Endothelial cell (in vitro differentiated cells): ENCODE data around the gene SYNGR3. TPM values are rescaled to one million over a fixed set of nuclear protein-coding genes. Genes with fewer than 3 reads are reported as not detected.

ENCODE experiments used
- DNase-seq: peaks from one replicate; pipeline ENCODE4 v3.0.0; 2021; ENCODE audit warnings: low spot score
- H3K27ac Mint-ChIP-seq: one replicate; pipeline ENCODE4 v1.8.0; 2021; ENCODE audit warnings: mixed read lengths, inconsistent platforms; ENCODE audit not compliant: unreplicated experiment
- H3K27me3 Mint-ChIP-seq: one replicate; pipeline ENCODE4 v1.8.0; 2021; ENCODE audit warnings: mild to moderate bottlenecking, moderate library complexity, mixed read lengths, inconsistent platforms; ENCODE audit not compliant: unreplicated experiment
- H3K36me3 Mint-ChIP-seq: one replicate; pipeline ENCODE4 v1.8.0; 2021; ENCODE audit warnings: mild to moderate bottlenecking, low read depth, mixed read lengths, inconsistent platforms; ENCODE audit not compliant: unreplicated experiment
- H3K4me1 Mint-ChIP-seq: one replicate; pipeline ENCODE4 v1.8.0; 2021; ENCODE audit warnings: mild to moderate bottlenecking, mixed read lengths, inconsistent platforms; ENCODE audit not compliant: unreplicated experiment
- H3K4me3 Mint-ChIP-seq: one replicate; pipeline ENCODE4 v1.8.0; 2021; ENCODE audit warnings: mild to moderate bottlenecking, mixed read lengths, inconsistent platforms; ENCODE audit not compliant: unreplicated experiment
- H3K9me3 Mint-ChIP-seq: one replicate; pipeline ENCODE4 v1.8.0; 2021; ENCODE audit warnings: mixed read lengths, inconsistent platforms; ENCODE audit not compliant: unreplicated experiment
- CTCF ChIP-seq: fragments of 200-600 bp; sonication (generic); IDR thresholded peaks from one replicate; pipeline ENCODE4 v1.5.0; 2021; ENCODE audit warnings: antibody characterized with exemption; ENCODE audit not compliant: unreplicated experiment
- total RNA-seq: library from RNA; stranded (reverse); fragmentation: NEBNext Ultra II Directional; extraction: Animal tissue kit (Norgen Biotek cat#: 25700); gene quantifications from one replicate; pipeline ENCODE4 v1.2.1, GENCODE V29; 2021; ENCODE audit not compliant: unreplicated experiment

Gene SYNGR3
- total RNA-seq, 1 donor from 2014 or later: 0.82 TPM

GRCh38 chr16:1977875-1978268 lies 11.9 kb upstream of the SYNGR3 start:
- Mint-ChIP-seq H3K27ac (no peak overlapping the region), H3K27me3 (peaks cover 24% of the 10 kb centered on the region), H3K4me1 (peaks cover 8% of the 10 kb centered on the region), H3K36me3 (no peaks in the 10 kb centered on the region), H3K9me3 (no peaks in the 10 kb centered on the region), H3K4me3 (no peak overlapping the region)
- no peak for TF ChIP-seq CTCF
- no peak for DNase-seq

- Mint-ChIP-seq H3K27ac (no peak overlapping the region), H3K36me3 (no peaks in the 10 kb centered on the region), H3K27me3 (peaks cover 25% of the 10 kb centered on the region), H3K9me3 (no peaks in the 10 kb centered on the region), H3K4me1 (peaks cover 11% of the 10 kb centered on the region), H3K4me3 (no peak overlapping the region)
- no peak for DNase-seq
- no peak for TF ChIP-seq CTCF
These were observed 11.2 kb upstream of the SYNGR3 start for GRCh38 chr16:1978476-1979120.

DNA sequence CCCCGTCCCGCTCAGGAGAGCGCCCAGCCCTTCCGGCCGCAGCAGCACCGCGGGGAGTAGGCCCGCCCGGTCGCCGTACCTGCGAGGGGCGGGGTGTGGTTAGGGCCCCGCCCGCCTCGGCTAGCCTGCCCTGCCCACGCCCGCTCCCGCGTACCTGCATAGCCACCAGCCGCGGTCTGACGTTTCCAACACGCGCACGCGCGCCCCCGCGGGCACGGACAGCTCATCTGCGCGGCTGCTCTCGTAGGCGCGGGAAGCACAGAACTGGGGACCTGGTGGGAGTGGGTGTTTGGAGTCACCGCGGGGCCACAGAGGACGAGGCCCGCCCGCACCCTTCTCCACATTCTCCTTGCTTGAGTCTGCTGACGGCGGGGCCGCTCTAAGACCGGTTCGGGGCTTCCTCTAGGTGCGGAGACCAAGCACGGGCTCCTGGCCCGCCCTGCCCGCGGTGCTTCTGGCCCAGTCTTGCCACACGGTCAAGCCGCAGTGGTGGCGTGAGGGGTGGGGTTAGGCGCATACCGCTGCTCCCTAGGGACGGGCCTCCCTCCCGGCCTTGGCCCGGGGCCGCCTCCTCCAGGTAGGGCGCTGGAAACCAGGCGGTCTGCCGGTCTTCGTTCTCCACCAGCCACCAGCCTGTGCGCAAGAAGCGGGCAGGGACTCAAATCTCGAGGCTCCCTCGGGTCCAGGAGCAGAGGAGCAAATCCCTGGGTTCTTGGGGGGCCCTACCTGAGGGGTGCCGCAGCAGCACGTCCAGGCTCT lies 10.3 kb upstream of the SYNGR3 start:
- no peaks in the 10 kb centered on the region for H3K36me3 Mint-ChIP-seq
- no peak for DNase-seq
- TF ChIP-seq CTCF: no peak

GRCh38 chr16:1980030-1980769 lies 9.6 kb upstream of the SYNGR3 start:
- peaks cover 28% of the 10 kb centered on the region for H3K27me3 Mint-ChIP-seq
- no peak for DNase-seq
- H3K36me3 Mint-ChIP-seq: no peaks in the 10 kb centered on the region
- H3K4me1 Mint-ChIP-seq: peaks cover 14% of the 10 kb centered on the region
- H3K4me3 Mint-ChIP-seq: no peak overlapping the region
- no peak overlapping the region for H3K27ac Mint-ChIP-seq
- H3K9me3 Mint-ChIP-seq: no peaks in the 10 kb centered on the region
- no peak for TF ChIP-seq CTCF

More for the DNA sequence above, 10.3 kb upstream of the SYNGR3 start:
- Mint-ChIP-seq H3K27me3 (peaks cover 25% of the 10 kb centered on the region), H3K9me3 (no peaks in the 10 kb centered on the region), H3K4me3 (no peak overlapping the region), H3K4me1 (peaks cover 11% of the 10 kb centered on the region), H3K27ac (no peak overlapping the region)
